IMR-90 (cell line): Measurements from ENCODE around the gene PAFAH1B2. TPM values are rescaled to one million over a fixed set of nuclear protein-coding genes. Genes with fewer than 3 reads are reported as not detected.
A peak's percentile ranks its signal among the peaks of the same experiment; 100 is the strongest.

ENCODE experiments used
- ATAC-seq: fragments of 200-7000 bp; cut with Tn5 transposase; 2 replicates; pipeline ENCODE4 v1.9.1; 2020; ENCODE audit warnings: low read depth, mild to moderate bottlenecking, moderate library complexity
- BruUV-seq: library from RNA; stranded (reverse); fragments of 400-500 nt; replicated peaks from 2 replicates; lab custom pipeline; 2021; lab: Mats Ljungman, UMichigan
- CTCF ChIA-PET: fragments of 300-600 bp; formaldehyde crosslinking; extraction: SDS; loops from one replicate; lab custom pipeline; 2021; ENCODE audit warnings: antibody characterized with exemption; lab: Yijun Ruan, JAX
- POLR2A ChIA-PET: fragments of 300-600 bp; sonication (Branson Sonifier 250); formaldehyde crosslinking; loops from one replicate; lab custom pipeline; 2022; ENCODE audit warnings: antibody characterized with exemption; ENCODE audit not compliant: unreplicated experiment; lab: Charles Lee
- DNase-seq: peaks from one replicate; pipeline ENCODE4 v3.0.0; 2013
- H2AFZ ChIP-seq: replicated peaks from 2 replicates; pipeline ENCODE3; 2013; ENCODE audit warnings: low read length, mild to moderate bottlenecking; ENCODE audit not compliant: poor library complexity
- H2AK5ac ChIP-seq: 2 replicates; pipeline ENCODE4 v1.6.1; 2013; ENCODE audit warnings: low read depth, low read length, inconsistent platforms
- H2AK9ac ChIP-seq: replicated peaks from 2 replicates; pipeline ENCODE3; 2013; ENCODE audit warnings: mild to moderate bottlenecking, low read depth, low read length, moderate library complexity; ENCODE audit not compliant: poor library complexity
- H2BK120ac ChIP-seq: 2 replicates; pipeline ENCODE4 v1.6.1; 2013; ENCODE audit warnings: low read depth, low read length, inconsistent platforms
- H2BK15ac ChIP-seq: 3 replicates; pipeline ENCODE4 v1.6.1; 2013; ENCODE audit warnings: low read depth, low read length, inconsistent platforms
- H2BK20ac ChIP-seq: 2 replicates; pipeline ENCODE4 v1.6.1; 2013; ENCODE audit warnings: low read depth, mild to moderate bottlenecking, inconsistent platforms, low read length, moderate library complexity
- H2BK5ac ChIP-seq: 2 replicates; pipeline ENCODE4 v1.6.1; 2013; ENCODE audit warnings: mild to moderate bottlenecking, low read depth, low read length, inconsistent platforms; ENCODE audit not compliant: poor library complexity, severe bottlenecking
- H3K14ac ChIP-seq: replicated peaks from 2 replicates; pipeline ENCODE4 v1.6.1; 2013; ENCODE audit warnings: low read depth, low read length, inconsistent platforms
- H3K18ac ChIP-seq: 2 replicates; pipeline ENCODE4 v1.6.1; 2013; ENCODE audit warnings: low read depth, low read length, control low read depth
- H3K23ac ChIP-seq: 2 replicates; pipeline ENCODE4 v1.6.1; 2013; ENCODE audit warnings: low read depth, low read length, inconsistent platforms
- H3K27ac ChIP-seq: 2 replicates; pipeline ENCODE4 v1.5.1; 2013; ENCODE audit warnings: mild to moderate bottlenecking, control low read depth, low read length; ENCODE audit not compliant: insufficient read depth
- H3K27me3 ChIP-seq: 2 replicates; pipeline ENCODE4 v1.6.1; 2013; ENCODE audit warnings: low read length; ENCODE audit not compliant: control insufficient read depth, insufficient read depth
- H3K36me3 ChIP-seq: 2 replicates; pipeline ENCODE4 v1.6.1; 2013; ENCODE audit warnings: low read length, mixed read lengths; ENCODE audit not compliant: control insufficient read depth, insufficient read depth
- H3K4ac ChIP-seq: 2 replicates; pipeline ENCODE4 v1.6.1; 2013; ENCODE audit warnings: low read depth, low read length, inconsistent platforms
- H3K4me1 ChIP-seq: 2 replicates; pipeline ENCODE4 v1.6.1; 2013; ENCODE audit warnings: low read length, mixed read lengths; ENCODE audit not compliant: control insufficient read depth, insufficient read depth
- H3K4me2 ChIP-seq: 2 replicates; pipeline ENCODE4 v1.6.1; 2013; ENCODE audit warnings: low read depth, mild to moderate bottlenecking, control low read depth, low read length, moderate library complexity
- H3K4me3 ChIP-seq: 2 replicates; pipeline ENCODE4 v1.5.1; 2013; ENCODE audit warnings: low read depth, mild to moderate bottlenecking, control low read depth, low read length, moderate library complexity; ENCODE audit not compliant: insufficient read depth
- H3K56ac ChIP-seq: 2 replicates; pipeline ENCODE4 v1.6.1; 2013; ENCODE audit warnings: low read length, inconsistent platforms; ENCODE audit not compliant: insufficient read depth; ENCODE audit errors: extremely low read depth
- H3K79me1 ChIP-seq, 2 experiments: 2 replicates each; pipeline ENCODE4 v1.6.1; 2013; ENCODE audit warnings: low read length in 2 of 2, inconsistent platforms in 1 of 2, low read depth in 1 of 2
- H3K9ac ChIP-seq: 2 replicates; pipeline ENCODE4 v1.6.1; 2013; ENCODE audit warnings: low read depth, low read length, control low read depth
- H3K9me1 ChIP-seq: 2 replicates; pipeline ENCODE4 v1.6.1; 2013; ENCODE audit warnings: low read length, inconsistent platforms; ENCODE audit not compliant: insufficient read depth
- H3K9me3 ChIP-seq: 2 replicates; pipeline ENCODE4 v1.6.1; 2013; ENCODE audit warnings: low read length; ENCODE audit not compliant: control insufficient read depth, insufficient read depth
- H4K20me1 ChIP-seq: 2 replicates; pipeline ENCODE4 v1.6.1; 2013; ENCODE audit warnings: low read length, inconsistent platforms; ENCODE audit not compliant: insufficient read depth
- H4K5ac ChIP-seq: 2 replicates; pipeline ENCODE4 v1.6.1; 2013; ENCODE audit warnings: mild to moderate bottlenecking, low read depth, low read length, control low read depth
- H4K8ac ChIP-seq, 2 experiments: 2 replicates each; pipeline ENCODE4 v1.6.1; 2013; ENCODE audit warnings: low read depth in 2 of 2, low read length in 2 of 2, control low read depth in 1 of 2, inconsistent platforms in 1 of 2
- H4K91ac ChIP-seq: 2 replicates; pipeline ENCODE4 v1.6.1; 2013; ENCODE audit warnings: low read depth, low read length, inconsistent platforms; ENCODE audit not compliant: insufficient read depth
- BHLHE40 ChIP-seq: fragments of 150-350 bp; IDR thresholded peaks from 2 replicates; pipeline ENCODE4 v1.6.1; 2016; ENCODE audit warnings: mild to moderate bottlenecking, low read depth, low read length
- CEBPB ChIP-seq: IDR thresholded peaks from 2 replicates; pipeline ENCODE4 v1.6.1; 2012; ENCODE audit warnings: low read depth, low read length, improper control_type of control experiment
- ELK1 ChIP-seq: fragments of 150-350 bp; IDR thresholded peaks from 2 replicates; pipeline ENCODE4 v1.6.1; 2016; ENCODE audit warnings: low read depth, mild to moderate bottlenecking, low read length, moderate library complexity, borderline replicate concordance
- MAFK ChIP-seq: IDR thresholded peaks from 2 replicates; pipeline ENCODE4 v1.6.1; 2012; ENCODE audit warnings: low read depth, low read length, improper control_type of control experiment
- MAZ ChIP-seq: IDR thresholded peaks from 2 replicates; pipeline ENCODE4 v1.6.1; 2012; ENCODE audit warnings: low read depth, mild to moderate bottlenecking, low read length, improper control_type of control experiment, moderate library complexity, borderline replicate concordance
- MXI1 ChIP-seq: IDR thresholded peaks from 2 replicates; pipeline ENCODE4 v1.6.1; 2012; ENCODE audit warnings: low read depth, mild to moderate bottlenecking, low read length, moderate library complexity, borderline replicate concordance
- POLR2A ChIP-seq: IDR thresholded peaks from 2 replicates; pipeline ENCODE4 v1.6.1; 2012; ENCODE audit warnings: mild to moderate bottlenecking, low read depth, low read length
- RAD21 ChIP-seq: IDR thresholded peaks from 2 replicates; pipeline ENCODE4 v1.6.1; 2012; ENCODE audit warnings: low read length, improper control_type of control experiment
- RCOR1 ChIP-seq: IDR thresholded peaks from 2 replicates; pipeline ENCODE4 v1.6.1; 2012; ENCODE audit warnings: mild to moderate bottlenecking, low read length, improper control_type of control experiment; ENCODE audit not compliant: insufficient replicate concordance
- WGBS, 2 experiments: methylation state at CpG; one replicate each; pipeline versions ENCODE4 v1.1.5 to v1.1.7; 2013; ENCODE audit warnings: missing lambda C conversion rate in 2 of 2; ENCODE audit not compliant: insufficient read length in 1 of 2; ENCODE audit errors: extremely low coverage in 2 of 2; 5-methylcytosine and 5-hydroxymethylcytosine counted together
- dilution Hi-C: fragments of 300-500 bp; cut with HindIII; formaldehyde crosslinking; loops from one replicate; pipeline ENCODE4 v1.14.3; 2018; ENCODE audit warnings: low sequenced_read_pairs; ENCODE audit not compliant: unreplicated experiment
- in situ Hi-C: fragments of 300-500 bp; cut with MboI; formaldehyde crosslinking; loops from 3 replicates; pipeline ENCODE4 v1.14.3; 2019; ENCODE audit warnings: low sequenced_read_pairs, inconsistent platforms, mixed read lengths
- intact Hi-C: fragments of 100-400 bp; cut with micrococcal nuclease; formaldehyde crosslinking; loops from 2 replicates; pipeline ENCODE4 v1.10.0; 2022
- polyA plus RNA-seq, 3 experiments: library from polyadenylated mRNA; depleted of rRNA; stranded (reverse); fragments of >200 nt; gene quantifications; 2 replicates each; pipeline ENCODE4 v1.2.3, GENCODE V29; 2012; ENCODE audit warnings: low replicate concordance in 1 of 3
- total RNA-seq: library from RNA; depleted of rRNA; stranded (reverse); fragments of >200 nt; gene quantifications from 2 replicates; pipeline ENCODE4 v1.2.3, GENCODE V29; 2012

Gene PAFAH1B2
- total and polyA plus RNA-seq, 2 of the 4 experiments (the other 2 are of a cell fraction): 29.8 to 280 TPM

- POLR2A ChIA-PET: interaction anchor here (1.0 to 2.2 kb wide), 4 partner anchors 13 to 21 kb away, joined by 3 to 11 read pairs (median 4); partner anchors contain the start of gene SIDT2
- Histone ChIP-seq H3K4me3 (peak within 1 kb of the TSS; percentile 49), H3K56ac (peak within 1 kb of the TSS; percentile 99), H3K23ac (peak within 1 kb of the TSS; percentile 99), H2BK120ac (peak within 1 kb of the TSS; percentile 100), H3K9me1 (peaks cover 28% of the 10 kb centered on the region), H4K91ac (peak within 1 kb of the TSS; percentile 100), H2AFZ (peak within 1 kb of the TSS; percentile 84), H3K9me3 (no peaks in the 10 kb centered on the region), H4K20me1 (peaks cover 47% of the 10 kb centered on the region), H2BK20ac (peak within 1 kb of the TSS; percentile 92), H2AK5ac (peak within 1 kb of the TSS; percentile 100), H3K79me1 (peaks cover 20 to 58% of the 10 kb centered on the region in 2 experiments), H2AK9ac (peak within 1 kb of the TSS; percentile 100), H3K9ac (peak within 1 kb of the TSS; percentile 96), H4K8ac (peak within 1 kb of the TSS; percentile 99), H3K4me1 (peaks cover 40% of the 10 kb centered on the region), H3K36me3 (peaks cover 39% of the 10 kb centered on the region), H4K5ac (peak within 1 kb of the TSS; percentile 94), H2BK15ac (peak within 1 kb of the TSS; percentile 100), H3K27ac (peak within 1 kb of the TSS; percentile 98), H3K4me2 (peak within 1 kb of the TSS; percentile 81), H3K14ac (peak within 1 kb of the TSS; percentile 100), H3K27me3 (no peaks in the 10 kb centered on the region), H3K18ac (peak within 1 kb of the TSS; percentile 96), H2BK5ac (peak within 1 kb of the TSS; percentile 95), H3K4ac (peak within 1 kb of the TSS; percentile 100)
- peak; percentile 94 for DNase-seq
- CTCF ChIA-PET: interaction anchor here (1.0 kb wide), 1 partner anchor 28 kb away, joined by 3 read pairs; no protein-coding TSS in a partner anchor
- TF ChIP-seq CEBPB: 0 out of 2 replicates have a peak, but pooled peaks have one; percentile 4
- TF ChIP-seq ELK1: no peak
- peak; percentile 100 for TF ChIP-seq MAZ
- TF ChIP-seq MAFK: no peak
- peak; percentile 98 for TF ChIP-seq POLR2A
- TF ChIP-seq BHLHE40: peak; percentile 32; the same call in 1 of the 2 replicates
- TF ChIP-seq MXI1: peak; percentile 64; the same call in 1 of the 2 replicates
- 0 out of 2 replicates have a peak, but pooled peaks have one; percentile 2 for TF ChIP-seq RAD21
- TF ChIP-seq RCOR1: peak; percentile 45
- ATAC-seq: peak; percentile 75
- dilution Hi-C loops (no loop called here), in situ Hi-C loops (no loop called here), intact Hi-C loops (loop anchor here (2.0 kb wide), 1 partner anchor 28 kb away; no protein-coding TSS in a partner anchor)
- 0% methylated on average over 3 of the region's 34 CpGs; no CpG with 5 or more reads in 1 of the 2 experiments for WGBS, 2 experiments
- TSS peak; percentile 64 for BruUV-seq
Measured at GRCh38 chr11:117199053-117199915, 55.2 kb downstream of the PAFAH1B2 start, which contains the start of gene TAGLN. Gene TAGLN (plus strand): TSS chr11:117199370. CDS start chr11:117203014, 3,644 bp downstream.
